ENCODE data around the gene BOC. TPM values are rescaled to one million over a fixed set of nuclear protein-coding genes. Genes with fewer than 3 reads are reported as not detected.

Gene BOC
- polyA plus RNA-seq, 1 donor from 2014 or later = 0.53 TPM

- Histone ChIP-seq H3K9me2 (ENCODE audit: insufficient read depth, low read length) (no peaks in the 10 kb centered on the region), H4K20me1 (ENCODE audit: insufficient read depth) (no peaks in the 10 kb centered on the region), H3K9ac (ENCODE audit: low read length) (no peak overlapping the region), H3K4me2 (ENCODE audit: low read length) (no peak overlapping the region), H3K27me3 (ENCODE audit: insufficient read depth, low read depth, low read length) (no peaks in the 10 kb centered on the region), H3K9me3 (ENCODE audit: low read length) (no peaks in the 10 kb centered on the region), H3K4me3 (ENCODE audit: low read length) (no peak overlapping the region), H3K36me3 (ENCODE audit: insufficient read depth, low read length) (no peaks in the 10 kb centered on the region), H3F3A (ENCODE audit: insufficient read depth, low read length, poor library complexity, severe bottlenecking) (no peaks in the 10 kb centered on the region), H2AFZ (ENCODE audit: low read depth, low read length) (no peak overlapping the region), H3K79me2 (replicated peaks; ENCODE audit: insufficient read depth, low read length) (no peaks in the 10 kb centered on the region), H3K27ac (ENCODE audit: low read length) (no peak overlapping the region)
- no peak for TF ChIP-seq RAD21 (conservative IDR thresholded peaks at IDR 0.05)
- TF ChIP-seq, protein P1, sequence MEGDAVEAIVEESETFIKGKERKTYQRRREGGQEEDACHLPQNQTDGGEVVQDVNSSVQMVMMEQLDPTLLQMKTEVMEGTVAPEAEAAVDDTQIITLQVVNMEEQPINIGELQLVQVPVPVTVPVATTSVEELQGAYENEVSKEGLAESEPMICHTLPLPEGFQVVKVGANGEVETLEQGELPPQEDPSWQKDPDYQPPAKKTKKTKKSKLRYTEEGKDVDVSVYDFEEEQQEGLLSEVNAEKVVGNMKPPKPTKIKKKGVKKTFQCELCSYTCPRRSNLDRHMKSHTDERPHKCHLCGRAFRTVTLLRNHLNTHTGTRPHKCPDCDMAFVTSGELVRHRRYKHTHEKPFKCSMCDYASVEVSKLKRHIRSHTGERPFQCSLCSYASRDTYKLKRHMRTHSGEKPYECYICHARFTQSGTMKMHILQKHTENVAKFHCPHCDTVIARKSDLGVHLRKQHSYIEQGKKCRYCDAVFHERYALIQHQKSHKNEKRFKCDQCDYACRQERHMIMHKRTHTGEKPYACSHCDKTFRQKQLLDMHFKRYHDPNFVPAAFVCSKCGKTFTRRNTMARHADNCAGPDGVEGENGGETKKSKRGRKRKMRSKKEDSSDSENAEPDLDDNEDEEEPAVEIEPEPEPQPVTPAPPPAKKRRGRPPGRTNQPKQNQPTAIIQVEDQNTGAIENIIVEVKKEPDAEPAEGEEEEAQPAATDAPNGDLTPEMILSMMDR (IDR thresholded peaks at IDR 0.05; ENCODE audit: poor library complexity, severe bottlenecking) = no peak
Observed at GRCh38 chr3:113288881-113289280, 77.5 kb downstream of the BOC start.

GRCh38 chr3:113291572-113291971 lies 80.2 kb downstream of the BOC start:
- Histone ChIP-seq H3K79me2 (replicated peaks; ENCODE audit: insufficient read depth, low read length) (no peaks in the 10 kb centered on the region), H2AFZ (ENCODE audit: low read depth, low read length) (no peak overlapping the region), H3K4me3 (ENCODE audit: low read length) (no peak overlapping the region), H3K9me3 (ENCODE audit: low read length) (no peaks in the 10 kb centered on the region), H4K20me1 (ENCODE audit: insufficient read depth) (no peaks in the 10 kb centered on the region), H3K9me2 (ENCODE audit: insufficient read depth, low read length) (no peaks in the 10 kb centered on the region), H3K27ac (ENCODE audit: low read length) (no peak overlapping the region), H3K4me2 (ENCODE audit: low read length) (no peak overlapping the region), H3F3A (ENCODE audit: insufficient read depth, low read length, poor library complexity, severe bottlenecking) (no peaks in the 10 kb centered on the region), H3K9ac (ENCODE audit: low read length) (no peak overlapping the region), H3K27me3 (ENCODE audit: insufficient read depth, low read depth, low read length) (no peaks in the 10 kb centered on the region), H3K36me3 (ENCODE audit: insufficient read depth, low read length) (no peaks in the 10 kb centered on the region)
- TF ChIP-seq POLR2AphosphoS5 (IDR thresholded peaks at IDR 0.05) (no peak), MXI1 (conservative IDR thresholded peaks at IDR 0.05; ENCODE audit: poor library complexity, severe bottlenecking) (no peak), EP300 (conservative IDR thresholded peaks at IDR 0.05; ENCODE audit: poor library complexity, severe bottlenecking) (no peak), REST (IDR thresholded peaks at IDR 0.05; ENCODE audit: borderline replicate concordance) (no peak), EZH2 (IDR thresholded peaks at IDR 0.05; ENCODE audit: borderline replicate concordance, insufficient read depth, low read length, poor library complexity, severe bottlenecking) (no peak), SMC3 (conservative IDR thresholded peaks at IDR 0.05; ENCODE audit: poor library complexity) (no peak), TAF1 (IDR thresholded peaks at IDR 0.05; ENCODE audit: low read depth) (no peak), RAD21 (conservative IDR thresholded peaks at IDR 0.05) (no peak)
- TF ChIP-seq, protein P1 (IDR thresholded peaks at IDR 0.05; ENCODE audit: poor library complexity, severe bottlenecking) = no peak

Measured in neural cell (in vitro differentiated cells).